GM18861 (cell line): ENCODE data around the gene IPO11.
A peak's percentile ranks its signal among the peaks of the same experiment; 100 is the strongest.

Experiments used
- ATAC-seq: cut with Tn5 transposase; IDR thresholded peaks from one replicate; pipeline ENCODE4 v1.9.1; 2021; ENCODE audit not compliant: unreplicated experiment

IPO11 gene

DNA sequence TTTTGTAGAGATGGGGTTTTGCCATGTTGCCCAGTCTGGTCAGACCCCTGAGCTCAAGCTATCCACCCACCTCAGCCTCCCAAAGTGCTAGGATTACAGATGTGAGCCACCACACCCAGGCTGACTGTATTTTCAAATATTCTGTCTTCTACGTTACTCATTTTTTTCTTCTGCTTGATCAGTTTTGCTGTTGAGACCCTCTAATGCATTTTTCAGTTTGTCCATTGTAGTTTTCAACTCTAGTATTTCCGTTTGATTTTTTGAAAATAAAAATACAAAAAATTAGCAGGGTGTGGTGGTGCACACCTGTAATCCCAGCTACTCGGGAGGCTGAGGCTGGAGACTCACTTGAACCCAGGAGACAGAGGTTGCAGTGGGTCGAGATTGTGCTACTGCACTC is 155.6 kb downstream of the IPO11 start:
- no peak for ATAC-seq

DNA sequence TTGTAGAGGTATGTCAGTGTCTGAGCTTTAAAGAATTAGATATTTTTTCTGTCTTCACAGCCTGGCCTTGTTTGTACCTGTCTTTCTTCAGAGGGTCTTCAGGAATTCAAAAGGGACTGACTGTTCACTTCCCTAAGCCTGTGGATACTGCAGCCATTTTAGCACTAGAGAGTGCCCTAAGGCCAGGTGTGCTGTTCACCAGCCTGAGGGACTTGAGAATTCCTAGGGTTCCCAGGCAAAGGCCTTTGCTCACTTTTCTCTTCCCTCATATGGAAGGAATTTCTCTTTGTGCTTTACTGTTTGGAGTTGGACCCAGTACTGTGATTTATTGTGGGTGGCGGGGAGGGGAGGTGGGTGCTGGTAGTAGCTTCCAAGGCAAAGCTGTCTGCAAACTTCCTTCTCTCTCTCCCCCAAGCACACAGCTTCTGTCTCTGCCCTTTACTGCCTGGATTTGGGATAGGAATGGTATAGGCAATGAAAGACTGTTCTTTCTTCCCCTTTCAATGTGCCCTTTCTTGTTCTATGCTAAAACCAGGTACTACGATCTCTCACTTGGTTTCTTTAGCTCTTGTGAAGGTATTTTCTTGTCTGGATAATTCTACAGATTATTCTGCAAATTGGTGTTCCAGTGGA is 156.4 kb downstream of the IPO11 start:
- ATAC-seq = no peak

DNA sequence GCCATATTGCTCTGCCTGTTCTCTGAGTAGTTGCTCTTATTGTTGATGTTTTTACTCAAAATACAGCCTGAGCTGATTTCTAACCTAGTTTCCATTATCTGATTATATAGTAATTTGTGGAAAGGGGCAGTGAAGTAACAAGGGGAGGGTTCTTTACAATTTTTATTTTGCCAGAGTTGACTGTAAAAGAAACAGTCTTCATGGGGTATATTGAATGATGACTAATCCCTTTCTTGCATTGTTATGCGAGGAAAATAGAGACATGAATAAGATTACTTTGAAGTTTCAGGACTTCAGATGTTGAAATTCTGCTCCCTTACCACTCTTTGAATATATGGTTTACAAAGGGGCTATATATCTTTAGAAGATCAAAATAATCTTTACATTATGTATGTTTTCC is 156.9 kb downstream of the IPO11 start:
- ATAC-seq = no peak

DNA sequence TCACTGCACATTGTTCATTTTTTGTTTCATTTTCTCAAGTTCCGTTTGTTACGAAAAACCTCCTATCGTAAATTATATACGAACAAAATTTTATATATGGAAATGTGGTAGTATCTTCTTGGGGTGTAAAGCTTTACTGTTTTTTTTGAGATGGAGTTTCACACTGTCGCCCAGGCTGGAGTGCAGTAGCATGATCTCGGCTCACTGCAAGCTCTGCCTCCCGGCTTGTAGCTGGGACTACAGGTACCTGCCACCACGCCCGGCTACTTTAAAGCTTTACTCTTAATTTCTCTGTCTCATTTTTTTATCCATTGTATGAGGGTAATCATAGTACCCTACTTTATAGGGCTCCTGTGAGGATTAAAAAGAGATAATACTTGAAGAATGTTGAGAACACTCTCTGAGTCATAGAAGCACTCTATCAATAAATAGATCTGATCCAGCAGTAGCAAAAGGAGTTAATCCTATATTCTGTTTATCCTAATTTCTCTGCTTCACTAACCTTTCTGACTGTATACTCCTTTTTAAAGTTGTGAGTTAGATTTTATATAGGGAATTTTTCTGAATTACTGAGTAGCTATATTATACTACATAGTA is 160.5 kb downstream of the IPO11 start:
- ATAC-seq = no peak

DNA sequence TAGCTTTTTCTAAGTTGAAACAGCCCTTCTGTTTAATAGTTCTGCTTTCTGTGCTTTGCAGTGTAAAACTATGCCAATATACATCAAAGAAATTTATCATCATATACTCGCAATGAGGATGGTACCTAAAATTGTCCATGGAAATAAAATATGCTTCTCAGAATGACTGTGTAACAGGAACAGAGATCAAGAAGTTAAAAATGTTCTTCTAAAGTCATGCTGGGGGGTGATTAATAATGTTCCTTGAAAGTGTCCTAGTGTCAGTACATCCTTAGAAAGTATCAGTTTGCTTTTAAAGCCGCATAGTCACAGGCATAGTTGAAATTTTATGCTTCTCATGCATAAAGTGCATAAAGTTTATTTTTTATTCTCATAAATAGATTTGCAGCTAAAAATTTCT is 162.0 kb downstream of the IPO11 start:
- no peak for ATAC-seq

DNA sequence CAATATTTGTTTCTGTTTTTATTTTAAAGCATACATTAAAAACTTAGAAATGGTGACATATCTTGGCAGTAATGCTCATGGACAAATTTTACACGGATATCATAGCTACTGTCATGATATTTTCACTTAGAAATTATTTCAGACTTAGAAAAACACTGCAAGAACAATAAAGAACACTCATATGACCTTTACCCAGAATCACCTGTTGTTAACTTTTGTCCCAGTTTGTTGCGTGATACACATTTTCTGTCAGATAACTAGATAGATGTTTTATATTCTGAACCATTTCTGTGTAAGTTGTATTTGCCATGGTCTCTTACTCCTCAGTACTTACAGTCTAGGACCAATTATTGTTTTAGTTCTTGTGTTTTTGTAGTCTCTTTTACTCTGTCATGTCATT is 162.5 kb downstream of the IPO11 start:
- ATAC-seq = no peak

DNA sequence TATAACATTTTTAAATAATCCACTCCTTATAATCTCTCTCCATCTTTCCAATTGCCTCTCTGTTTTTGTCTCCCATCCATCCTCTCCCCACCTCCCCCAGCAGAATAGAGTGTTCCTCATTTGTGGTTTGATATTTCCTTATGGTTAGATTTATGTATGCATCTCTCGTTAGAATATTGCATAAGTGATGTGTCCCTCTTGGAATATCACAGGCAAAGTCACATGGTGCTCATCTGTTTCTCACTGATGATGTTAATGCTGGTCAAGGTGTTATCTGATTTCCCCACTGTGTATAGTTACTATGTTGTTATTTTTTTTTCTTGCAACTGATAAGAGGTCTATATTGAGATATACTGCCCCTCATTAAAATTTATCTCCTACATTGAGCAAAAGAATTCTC is 162.9 kb downstream of the IPO11 start:
- no peak for ATAC-seq

DNA sequence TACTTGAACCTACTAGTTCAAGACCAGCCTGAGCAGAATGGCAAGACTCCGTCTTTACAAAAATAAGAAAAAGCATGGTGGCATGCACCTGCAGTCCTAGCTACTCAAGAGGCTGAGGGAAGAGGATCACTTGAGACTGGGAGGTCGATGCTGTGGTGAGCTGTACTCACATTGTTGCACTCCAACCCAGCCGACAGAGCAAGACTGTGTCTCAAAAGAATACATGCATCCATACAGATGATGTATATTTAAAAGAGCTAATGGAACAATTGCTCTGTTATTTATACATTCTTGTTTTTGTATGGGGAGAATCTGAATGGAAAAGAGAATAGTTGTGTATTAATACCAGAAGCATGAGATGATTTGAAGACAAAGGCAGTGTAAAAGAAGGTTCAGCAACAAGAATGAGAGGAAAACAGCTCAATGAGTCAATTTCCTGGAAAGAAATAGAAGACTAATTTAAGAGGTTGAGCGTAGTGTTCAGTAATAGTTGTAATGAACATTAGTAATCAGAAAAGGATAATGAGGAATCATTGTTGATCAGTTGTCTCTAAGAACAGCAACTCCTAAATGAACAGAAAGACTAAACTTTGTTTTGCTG is 164.1 kb downstream of the IPO11 start:
- no peak for ATAC-seq

DNA sequence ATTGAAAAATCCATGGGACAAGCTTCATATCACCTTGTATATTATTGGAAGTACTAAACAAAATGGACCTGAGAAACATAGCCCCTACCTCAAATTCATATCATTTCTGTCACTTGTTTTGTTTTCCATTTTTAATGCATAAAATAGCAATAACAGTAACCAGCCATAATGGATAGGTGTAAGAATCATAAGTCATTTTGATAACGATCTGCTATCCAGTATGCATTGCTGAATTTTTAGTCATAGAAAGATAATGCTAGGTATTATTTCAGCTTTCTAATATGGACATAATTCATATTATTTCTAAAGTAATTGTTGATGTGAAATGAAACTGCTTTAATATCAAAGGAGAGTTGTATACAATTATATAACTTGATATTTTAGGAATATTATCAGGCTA is 164.9 kb downstream of the IPO11 start:
- no peak for ATAC-seq

DNA sequence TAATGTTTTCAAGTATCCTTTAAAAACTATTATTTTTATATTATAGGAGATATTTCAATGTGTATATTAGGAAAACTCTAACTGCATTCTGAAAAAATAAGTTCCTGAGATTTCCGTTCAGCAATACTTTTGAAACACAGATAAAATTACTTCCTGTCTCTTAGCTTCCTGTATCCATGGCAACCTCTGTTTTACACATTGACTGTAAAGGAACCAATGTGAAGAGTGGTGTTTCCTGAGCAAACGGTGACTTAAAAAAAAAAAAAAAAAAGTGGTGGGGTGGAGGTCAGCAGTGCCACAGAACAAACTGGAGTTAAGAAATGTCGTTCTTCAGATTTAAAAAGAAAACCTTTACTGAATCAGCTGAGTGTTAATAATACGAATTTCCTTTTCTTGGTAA is 166.0 kb downstream of the IPO11 start, which contains the start of gene LRRC70:
Gene LRRC70, plus strand, starts transcription at position 280 of the 400 bp plus-strand sequence. CDS start 620 bp downstream, outside the sequence.
- peak; percentile 98 for ATAC-seq

DNA sequence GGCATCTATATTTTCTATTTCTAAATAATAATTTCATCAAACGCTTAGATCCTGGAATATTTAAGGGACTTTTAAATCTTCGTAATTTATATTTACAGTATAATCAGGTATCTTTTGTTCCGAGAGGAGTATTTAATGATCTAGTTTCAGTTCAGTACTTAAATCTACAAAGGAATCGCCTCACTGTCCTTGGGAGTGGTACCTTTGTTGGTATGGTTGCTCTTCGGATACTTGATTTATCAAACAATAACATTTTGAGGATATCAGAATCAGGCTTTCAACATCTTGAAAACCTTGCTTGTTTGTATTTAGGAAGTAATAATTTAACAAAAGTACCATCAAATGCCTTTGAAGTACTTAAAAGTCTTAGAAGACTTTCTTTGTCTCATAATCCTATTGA is 167.2 kb downstream of the IPO11 start:
- ATAC-seq = no peak

DNA sequence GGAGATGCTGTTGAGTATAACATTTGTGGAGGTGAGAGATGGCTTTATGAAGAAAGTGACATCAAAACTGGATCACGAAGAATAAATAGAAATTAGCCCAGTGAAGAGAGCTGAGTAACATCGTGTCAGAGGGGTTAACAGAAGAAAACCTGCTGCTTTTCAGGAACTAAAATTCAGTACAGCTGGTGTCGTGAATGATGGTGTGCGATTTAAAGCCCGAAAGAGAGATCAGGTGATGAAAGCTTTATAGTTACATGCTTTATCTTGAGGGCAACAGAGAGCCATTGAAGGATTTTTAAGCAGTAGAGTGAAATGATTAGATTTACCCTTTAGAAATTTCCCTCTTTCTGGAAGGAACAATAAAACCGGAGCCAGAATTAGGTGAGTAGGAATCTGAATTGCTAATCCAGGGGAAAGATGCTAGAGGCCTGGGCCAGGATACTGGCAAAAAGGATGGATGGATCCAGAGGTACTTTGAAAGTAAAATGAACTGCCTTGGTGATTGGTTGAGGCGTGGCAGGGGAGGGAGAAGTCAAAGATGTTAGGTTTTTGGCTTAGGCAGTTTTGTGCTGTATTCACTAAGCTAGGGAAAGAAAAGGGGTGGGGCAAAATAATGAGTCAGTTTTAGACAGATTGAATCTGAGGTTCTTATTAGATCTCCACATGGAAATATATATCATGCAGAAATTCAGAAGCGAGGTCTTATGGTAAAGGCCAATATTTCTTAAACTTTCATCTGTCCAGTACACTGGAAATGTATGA is 169.5 kb downstream of the IPO11 start:
- ATAC-seq = no peak

DNA sequence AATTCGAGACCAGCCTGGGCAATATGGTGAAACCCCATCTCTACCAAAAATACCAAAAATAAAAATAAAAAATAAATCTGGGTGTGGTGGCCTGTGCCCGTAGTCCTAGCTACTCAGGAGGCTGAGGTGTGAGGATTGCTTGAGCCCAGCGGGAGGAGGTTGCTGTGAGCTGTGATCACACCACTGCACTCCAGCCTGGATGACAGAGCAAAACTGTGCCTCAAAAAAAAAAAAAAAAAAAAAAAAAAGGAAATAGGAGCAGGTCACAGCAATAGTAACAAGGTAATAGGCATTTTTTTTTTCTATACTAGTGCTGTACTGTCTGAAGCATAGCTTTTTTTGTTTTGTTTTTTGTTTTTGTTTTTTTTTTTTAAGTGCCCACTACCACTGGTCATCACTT is 171.8 kb downstream of the IPO11 start:
- ATAC-seq = no peak

DNA sequence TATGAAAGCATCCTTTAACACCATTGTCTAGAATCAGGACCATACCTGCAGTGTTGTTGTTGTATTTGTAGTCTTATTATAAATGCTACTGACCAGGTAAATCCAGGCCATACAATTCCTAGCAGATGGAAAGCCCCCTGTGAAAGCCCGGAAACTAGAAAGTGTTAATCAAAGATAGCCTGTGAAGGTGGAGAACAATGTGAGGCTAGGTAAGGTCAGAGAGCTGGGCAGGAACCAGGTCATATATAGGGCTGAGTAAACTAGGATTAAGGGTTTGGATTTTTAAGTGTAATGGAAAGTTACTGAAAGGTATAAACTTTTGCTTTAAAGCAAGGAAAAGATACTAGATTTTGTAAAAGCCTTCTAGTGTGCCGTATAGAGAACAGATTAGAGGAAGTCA is 172.7 kb downstream of the IPO11 start:
- no peak for ATAC-seq

DNA sequence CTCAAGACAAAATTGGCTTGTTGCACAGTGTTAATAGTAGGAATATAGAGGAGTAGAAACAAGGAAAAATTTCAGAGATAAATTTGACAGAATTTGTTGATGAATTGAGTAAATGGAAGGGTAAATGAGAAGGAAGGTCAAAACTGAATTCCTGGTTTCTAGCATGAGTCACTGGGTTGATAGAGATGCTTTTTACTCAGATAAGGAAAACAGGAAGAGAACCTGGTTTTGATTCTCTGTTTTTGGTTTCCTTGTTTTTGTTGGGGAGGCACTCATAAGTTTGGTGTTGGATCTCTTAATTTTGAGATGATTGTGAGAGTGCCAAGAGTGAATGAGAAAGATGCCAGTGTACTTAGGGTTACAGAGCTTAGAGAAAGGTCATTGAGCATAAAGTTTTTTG is 173.2 kb downstream of the IPO11 start:
- no peak for ATAC-seq

DNA sequence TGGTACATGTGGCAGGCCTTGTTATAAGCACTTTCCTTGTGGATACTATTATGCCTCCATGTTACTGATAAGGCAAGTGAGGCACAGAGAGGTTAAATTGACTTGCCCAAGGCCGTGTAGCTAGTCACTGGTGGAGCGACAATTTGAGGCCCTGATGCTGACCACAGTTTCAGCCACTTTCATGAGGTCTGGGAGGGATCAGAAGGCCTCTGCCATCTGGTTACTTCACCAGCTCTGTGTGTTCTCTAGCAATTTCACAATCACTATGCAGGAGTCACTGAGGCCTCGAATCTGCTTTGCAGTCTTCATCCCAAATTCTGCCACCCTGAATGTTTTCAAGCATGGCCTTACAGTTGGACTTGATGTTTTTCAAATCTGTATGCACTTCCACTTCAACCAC is 175.2 kb downstream of the IPO11 start:
- ATAC-seq = no peak

DNA sequence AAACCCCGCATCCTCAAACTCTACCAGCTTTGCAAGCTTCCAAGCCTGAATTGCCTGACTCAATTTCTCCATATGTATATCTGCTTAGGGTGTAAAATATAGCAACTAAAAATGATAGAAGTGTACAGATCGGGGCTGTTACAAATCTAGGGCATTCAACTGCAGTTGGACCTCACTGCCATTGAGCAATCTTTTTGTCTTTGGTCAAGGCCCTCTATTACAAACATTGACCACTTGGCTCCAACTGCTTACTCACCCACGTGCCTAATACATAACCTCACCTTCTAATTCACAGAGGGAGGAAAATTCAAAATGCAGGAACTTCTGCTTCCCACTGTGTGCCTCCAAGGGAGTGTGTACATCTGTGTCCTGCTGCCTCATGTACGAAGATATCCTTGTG is 176.1 kb downstream of the IPO11 start:
- no peak for ATAC-seq

DNA sequence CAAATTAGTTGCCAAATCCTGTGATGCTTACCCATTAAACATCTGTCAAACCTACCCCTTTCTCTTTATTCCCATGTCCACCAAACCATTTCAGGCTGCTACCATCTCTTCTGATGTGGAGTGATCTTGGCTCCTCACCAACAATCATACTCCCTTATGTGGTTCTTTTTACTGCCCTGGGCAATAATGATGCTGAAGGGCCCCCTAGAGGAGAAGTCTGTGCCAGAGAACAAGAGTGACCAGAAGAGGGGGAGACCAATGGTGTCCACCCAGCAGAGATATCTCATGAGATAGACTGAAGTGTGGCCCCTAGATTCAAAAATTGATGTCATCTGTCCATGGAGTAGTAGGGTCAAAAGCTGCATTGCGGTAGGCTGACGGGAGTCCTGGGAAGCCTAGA is 176.9 kb downstream of the IPO11 start:
- no peak for ATAC-seq

DNA sequence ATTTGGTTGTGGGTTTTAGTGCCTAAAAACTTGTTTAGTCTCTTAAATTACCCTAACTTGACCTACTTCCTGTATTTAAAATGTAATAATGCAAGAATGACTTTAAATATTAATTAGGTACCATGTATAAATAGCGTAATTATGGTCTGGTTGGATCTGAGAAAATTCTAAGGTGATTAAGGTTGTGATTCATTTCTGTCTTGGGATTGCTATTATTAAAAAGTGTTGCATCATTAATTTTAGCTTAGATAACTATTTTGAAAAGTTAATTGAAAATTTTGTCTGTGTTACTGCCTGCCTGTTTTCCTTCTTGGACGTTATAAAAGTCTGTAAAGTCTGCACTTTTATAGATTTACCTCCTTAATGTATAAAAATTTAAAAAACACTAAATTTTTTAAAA is 177.8 kb downstream of the IPO11 start:
- no peak for ATAC-seq

DNA sequence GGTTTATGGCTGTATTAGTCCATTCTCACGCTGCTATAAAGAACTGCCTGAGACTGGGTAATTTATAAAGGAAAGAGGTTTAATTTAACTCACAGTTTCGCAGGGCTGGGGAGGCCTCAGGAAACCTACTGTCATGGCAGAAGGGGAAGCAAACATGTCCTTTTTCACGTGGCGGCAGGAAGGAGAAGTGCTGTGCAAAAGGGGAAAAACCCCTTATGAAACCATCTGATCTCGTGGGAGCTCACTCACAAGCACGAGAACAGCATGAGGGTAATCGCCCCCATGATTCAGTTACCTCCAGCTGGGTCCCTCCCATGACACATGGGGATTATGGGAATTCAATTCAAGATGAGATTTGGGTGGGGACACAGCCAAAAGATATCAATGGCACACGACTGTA is 180.0 kb downstream of the IPO11 start:
- no peak for ATAC-seq

DNA sequence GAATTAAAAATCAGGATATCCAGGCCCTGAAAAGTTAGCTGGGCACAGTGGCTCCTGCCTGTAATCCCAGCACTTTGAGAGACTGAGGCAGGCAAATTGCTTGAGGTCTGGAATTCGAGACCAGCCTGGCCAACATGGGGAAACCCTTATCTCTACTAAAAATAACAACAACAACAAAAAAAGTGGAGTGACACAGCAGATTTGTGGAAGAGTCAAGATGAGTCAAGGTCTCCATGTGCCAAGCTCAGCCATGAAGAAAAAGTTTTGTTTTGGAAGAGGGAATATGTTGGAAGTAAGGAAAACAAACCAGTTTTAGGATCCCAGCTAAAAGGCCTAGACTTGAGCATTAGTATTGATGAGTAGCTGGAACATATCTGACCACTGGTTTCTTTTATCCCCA is 180.8 kb downstream of the IPO11 start:
- ATAC-seq = no peak

DNA sequence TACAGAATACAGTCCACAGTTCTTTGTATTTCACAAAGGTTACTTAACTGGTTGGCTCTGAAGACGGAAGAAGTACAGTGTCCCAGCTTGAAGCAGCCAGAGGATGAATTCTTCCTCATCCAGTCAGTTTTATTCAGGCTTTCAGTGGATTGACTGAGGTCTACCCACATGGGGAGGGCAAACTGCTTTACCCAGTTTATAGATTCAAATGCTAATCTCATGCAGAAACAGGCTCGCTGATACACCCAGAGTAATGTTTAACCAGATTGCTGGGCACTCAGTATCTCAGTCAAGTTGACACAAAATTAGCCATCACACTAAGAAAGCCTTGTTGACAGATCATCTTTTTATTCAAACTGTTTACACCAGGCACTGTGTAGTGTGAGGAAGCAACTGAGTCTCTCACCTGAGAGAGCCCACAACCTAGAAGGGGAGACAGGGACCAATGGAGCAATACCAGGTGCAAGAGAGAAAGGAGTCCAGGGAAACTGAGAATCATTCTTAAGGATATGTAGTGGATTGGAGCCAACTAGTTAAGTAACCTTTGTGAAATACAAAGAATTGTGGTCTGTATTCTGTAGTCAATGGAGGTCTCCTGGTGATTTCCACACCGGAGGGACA is 181.9 kb downstream of the IPO11 start:
- ATAC-seq = no peak
